ENCODE measurements around the gene PAPLN.
"Not testable (repeated sequence)": the region's sequence is repeated elsewhere in the genome, so short reads cannot be mapped to it uniquely, and the experiment has no call there.

Gene PAPLN, protein sequence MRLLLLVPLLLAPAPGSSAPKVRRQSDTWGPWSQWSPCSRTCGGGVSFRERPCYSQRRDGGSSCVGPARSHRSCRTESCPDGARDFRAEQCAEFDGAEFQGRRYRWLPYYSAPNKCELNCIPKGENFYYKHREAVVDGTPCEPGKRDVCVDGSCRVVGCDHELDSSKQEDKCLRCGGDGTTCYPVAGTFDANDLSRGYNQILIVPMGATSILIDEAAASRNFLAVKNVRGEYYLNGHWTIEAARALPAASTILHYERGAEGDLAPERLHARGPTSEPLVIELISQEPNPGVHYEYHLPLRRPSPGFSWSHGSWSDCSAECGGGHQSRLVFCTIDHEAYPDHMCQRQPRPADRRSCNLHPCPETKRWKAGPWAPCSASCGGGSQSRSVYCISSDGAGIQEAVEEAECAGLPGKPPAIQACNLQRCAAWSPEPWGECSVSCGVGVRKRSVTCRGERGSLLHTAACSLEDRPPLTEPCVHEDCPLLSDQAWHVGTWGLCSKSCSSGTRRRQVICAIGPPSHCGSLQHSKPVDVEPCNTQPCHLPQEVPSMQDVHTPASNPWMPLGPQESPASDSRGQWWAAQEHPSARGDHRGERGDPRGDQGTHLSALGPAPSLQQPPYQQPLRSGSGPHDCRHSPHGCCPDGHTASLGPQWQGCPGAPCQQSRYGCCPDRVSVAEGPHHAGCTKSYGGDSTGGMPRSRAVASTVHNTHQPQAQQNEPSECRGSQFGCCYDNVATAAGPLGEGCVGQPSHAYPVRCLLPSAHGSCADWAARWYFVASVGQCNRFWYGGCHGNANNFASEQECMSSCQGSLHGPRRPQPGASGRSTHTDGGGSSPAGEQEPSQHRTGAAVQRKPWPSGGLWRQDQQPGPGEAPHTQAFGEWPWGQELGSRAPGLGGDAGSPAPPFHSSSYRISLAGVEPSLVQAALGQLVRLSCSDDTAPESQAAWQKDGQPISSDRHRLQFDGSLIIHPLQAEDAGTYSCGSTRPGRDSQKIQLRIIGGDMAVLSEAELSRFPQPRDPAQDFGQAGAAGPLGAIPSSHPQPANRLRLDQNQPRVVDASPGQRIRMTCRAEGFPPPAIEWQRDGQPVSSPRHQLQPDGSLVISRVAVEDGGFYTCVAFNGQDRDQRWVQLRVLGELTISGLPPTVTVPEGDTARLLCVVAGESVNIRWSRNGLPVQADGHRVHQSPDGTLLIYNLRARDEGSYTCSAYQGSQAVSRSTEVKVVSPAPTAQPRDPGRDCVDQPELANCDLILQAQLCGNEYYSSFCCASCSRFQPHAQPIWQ

DNA sequence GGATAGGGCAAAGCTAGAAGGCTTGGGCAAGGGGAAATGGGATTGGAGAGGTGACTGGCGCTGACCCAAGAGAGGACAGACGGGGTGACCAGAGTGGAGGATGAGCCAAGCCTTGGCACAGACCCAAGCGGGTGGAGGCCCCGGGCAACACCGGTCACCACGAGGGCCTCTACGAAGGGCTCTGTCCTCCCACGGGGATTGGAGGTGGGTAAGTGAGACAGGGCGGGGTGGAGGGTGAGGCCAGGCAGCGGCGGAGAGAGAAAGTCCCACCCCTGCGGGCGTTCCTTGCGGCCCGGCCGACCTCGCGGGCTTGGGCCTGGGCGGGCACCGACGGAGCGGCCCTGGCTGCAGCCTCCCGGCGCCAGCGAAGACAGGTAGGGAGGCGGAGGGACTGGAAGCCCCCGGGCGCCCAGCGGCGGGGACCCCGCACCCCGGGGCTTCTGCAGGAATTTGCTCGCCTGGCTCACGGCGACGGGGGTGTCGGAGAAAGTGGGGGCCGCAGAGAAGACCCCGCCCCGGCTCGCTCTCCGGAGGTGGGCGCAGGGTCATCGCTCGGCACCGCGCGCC, at the start of gene PAPLN:
PAPLN (plus strand) TSS at position 288 of the 567 bp plus-strand sequence. CDS start 2,273 bp downstream, outside the sequence.
- DNase-seq (ENCODE audit: low read depth), result no peak

DNA sequence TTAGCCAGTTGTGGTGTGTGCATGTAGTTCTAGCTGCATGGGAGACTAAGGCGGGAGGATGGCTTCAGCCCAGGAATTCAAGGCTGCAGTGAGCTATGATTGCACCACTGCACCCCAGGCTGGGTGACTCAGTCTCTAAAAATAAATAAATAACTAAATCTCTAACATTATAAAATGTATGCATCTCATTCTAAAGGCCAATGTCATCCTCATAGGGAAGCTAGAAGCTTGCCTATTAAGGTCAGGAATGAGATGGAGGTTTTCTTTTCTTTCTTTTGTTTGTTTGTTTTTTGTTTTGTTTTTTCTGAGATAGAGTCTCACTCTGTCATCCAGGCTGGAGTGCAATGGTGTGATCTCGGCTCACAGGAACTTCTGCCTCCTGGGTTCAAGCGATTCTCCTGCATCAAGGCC, 48.8 kb upstream of the PAPLN start:
- no peak for DNase-seq (ENCODE audit: low read depth)

DNA sequence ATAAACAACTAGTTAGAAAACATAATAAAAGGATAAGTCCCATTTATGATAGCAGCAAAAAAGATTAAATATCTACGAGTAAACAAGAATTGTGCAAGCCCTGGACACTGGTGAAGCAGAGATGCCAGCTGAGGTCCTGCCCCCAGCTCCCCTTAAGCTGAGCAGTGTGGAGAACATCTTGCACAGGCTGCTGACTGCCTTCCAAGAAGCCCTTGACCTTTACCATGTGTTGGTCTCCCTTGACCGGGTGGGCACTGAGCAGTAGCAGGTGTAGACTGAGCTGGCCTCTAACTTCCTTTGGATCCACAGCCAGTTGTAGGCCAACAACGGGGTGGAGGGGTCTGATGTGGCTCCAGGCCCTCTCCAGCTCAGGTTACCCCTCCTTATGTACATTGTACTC, 47.7 kb upstream of the PAPLN start:
- no peak for DNase-seq (ENCODE audit: low read depth)

DNA sequence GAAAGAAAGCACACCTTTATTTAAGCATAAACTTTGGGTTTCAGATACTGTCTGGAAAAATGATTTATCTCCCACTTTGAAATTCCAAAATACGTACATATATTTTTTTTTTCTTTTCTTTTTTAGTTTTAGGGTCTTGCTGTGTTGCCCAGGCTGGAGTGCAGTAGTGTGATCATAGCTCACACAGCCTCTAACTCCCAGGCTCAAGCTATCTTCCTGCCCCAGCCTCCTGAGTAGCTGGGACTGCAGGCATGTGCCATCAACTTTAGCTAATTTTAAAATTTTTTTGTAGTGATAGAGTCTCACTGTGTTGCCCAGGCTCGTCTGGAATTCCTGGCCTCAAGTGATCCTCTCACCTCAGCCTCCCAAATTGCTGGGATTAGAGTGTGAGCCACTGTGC, 45.9 kb upstream of the PAPLN start:
- no peak for DNase-seq (ENCODE audit: low read depth)

DNA sequence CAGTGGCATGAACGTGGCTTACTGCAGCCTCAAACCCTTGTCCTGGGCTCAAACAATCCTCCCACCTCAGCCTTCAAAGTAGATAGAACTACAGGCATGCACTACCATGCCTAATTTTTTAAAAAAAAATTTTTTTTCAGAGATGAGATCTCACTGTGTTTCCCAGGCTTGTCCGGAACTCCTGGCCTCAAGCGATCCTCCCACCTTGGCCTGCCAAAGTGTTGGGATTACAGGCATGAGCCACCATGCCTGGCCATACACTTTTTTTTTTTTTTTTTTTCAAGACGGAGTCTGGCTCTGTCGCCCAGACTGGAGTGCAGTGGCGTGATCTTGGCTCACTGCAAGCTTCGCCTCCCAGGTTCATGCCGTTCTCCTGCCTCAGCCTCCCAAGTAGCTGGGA, 43.0 kb upstream of the PAPLN start:
- DNase-seq (ENCODE audit: low read depth), result not testable (repeated sequence)

DNA sequence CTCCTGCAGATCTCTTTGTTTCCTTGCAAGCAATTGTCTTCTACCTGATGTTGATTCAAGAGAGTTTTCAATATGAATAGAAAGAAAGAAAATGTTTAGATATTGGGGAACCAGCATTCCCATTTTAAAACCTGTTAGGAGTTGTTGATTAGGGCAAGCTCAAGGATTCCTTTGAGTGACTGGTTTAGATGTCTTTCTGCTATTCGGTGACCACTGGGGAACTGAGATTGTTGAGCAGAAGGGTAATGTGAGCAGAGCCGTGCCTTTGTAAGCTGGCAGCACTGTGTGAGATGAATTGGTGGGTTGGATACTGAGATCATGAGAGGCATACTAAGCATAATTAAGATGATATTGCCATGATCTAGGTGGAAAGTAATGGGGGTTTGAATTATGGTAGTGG, 39.1 kb upstream of the PAPLN start:
- DNase-seq (ENCODE audit: low read depth), result no peak

DNA sequence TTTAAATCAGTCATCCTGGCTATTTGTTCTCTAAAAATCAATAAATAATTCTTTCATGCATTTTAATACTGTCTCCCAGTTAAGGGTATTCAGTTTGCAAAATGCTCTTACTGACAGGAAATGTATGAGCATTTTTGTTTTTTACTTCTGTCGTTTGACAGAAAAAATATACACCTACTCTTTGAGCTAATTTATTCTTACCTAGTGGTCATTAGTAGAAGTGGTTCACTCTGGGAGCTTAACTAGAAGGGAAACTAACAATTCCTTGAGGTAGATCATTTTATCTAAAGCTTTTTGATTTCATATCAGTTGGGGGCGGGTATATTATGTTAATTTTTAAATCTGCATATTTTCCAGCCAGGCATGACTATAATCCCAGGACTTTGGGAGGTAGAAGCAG, 33.8 kb upstream of the PAPLN start:
- DNase-seq (ENCODE audit: low read depth), result no peak

DNA sequence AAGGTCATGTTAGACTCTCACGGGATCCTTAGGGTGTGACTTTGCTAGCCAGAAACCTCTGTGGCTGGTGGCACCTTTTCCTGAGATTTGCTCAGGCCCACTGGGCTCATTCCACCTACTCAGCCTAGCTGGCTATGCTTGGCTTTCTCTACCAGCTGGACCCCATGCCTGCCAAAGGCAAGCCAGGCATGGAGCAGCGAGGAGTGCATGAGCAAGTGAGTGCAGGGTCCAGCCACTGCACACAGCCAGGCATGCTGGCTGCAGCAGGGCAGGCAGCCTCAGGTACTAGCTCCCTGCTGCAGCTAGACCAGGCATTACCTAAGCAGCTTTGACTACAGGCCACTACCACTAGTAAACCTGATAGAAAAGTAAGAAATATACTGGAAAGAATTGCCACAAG, 29.7 kb upstream of the PAPLN start:
- DNase-seq (ENCODE audit: low read depth), result no peak

DNA sequence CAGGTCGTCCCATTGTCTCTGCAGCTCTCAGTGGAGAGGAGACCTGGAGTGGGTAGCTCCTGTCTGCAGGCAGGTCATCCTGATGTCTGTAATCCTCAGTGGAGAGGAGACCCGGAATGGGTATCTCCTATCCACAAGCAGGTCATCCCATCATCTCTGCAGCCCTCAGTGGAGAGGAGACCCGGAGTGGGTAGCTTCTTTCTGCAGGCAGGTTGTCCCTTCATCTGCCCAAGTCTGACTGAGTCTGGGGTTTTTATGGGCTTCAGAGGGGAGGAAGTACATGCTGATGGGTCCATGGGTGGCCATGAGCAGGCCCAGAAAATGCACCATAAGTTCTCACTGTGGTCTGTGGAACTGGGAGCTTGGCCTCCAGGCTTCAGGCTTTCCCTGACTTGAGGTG, 28.9 kb upstream of the PAPLN start:
- no peak for DNase-seq (ENCODE audit: low read depth)

DNA sequence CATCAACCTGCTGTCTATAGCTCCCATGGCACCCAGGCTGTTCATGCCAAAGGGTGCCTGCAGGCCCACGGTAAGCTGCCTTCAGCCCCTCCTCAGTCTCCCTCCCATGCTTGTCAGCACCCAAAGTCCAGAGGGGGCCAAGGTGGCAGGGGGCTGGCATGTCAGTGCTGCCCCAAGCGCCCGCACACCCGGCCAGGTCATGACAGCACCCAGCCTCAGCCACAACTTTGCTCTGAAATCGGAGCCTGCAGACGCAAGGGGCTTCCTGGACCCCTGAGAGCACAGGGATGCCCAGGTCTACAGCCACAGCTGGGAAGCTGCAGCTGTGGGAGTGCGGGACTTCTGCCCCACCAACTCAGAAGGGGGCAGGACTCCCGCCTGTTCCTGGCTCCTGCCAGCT, 28.5 kb upstream of the PAPLN start:
- no peak for DNase-seq (ENCODE audit: low read depth)

DNA sequence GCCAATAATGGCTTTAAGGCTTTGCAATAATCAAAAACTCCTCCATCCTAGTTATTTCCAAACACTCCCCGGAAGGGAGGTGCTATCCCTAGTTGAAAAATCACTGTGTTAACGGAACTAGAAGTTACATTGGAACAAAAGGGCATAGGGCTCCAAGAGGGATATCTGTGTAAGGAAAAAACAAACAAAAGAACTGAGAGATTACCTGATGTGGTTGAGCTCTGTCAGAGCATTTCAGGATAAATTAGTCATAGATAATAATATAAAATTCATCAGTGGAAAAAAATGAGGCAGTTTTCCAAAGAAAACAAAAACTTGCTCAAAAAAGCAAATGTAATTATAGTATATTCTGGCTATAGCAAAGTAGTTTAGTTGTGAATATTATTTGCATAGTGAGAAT, 27.4 kb upstream of the PAPLN start:
- no peak for DNase-seq (ENCODE audit: low read depth)

DNA sequence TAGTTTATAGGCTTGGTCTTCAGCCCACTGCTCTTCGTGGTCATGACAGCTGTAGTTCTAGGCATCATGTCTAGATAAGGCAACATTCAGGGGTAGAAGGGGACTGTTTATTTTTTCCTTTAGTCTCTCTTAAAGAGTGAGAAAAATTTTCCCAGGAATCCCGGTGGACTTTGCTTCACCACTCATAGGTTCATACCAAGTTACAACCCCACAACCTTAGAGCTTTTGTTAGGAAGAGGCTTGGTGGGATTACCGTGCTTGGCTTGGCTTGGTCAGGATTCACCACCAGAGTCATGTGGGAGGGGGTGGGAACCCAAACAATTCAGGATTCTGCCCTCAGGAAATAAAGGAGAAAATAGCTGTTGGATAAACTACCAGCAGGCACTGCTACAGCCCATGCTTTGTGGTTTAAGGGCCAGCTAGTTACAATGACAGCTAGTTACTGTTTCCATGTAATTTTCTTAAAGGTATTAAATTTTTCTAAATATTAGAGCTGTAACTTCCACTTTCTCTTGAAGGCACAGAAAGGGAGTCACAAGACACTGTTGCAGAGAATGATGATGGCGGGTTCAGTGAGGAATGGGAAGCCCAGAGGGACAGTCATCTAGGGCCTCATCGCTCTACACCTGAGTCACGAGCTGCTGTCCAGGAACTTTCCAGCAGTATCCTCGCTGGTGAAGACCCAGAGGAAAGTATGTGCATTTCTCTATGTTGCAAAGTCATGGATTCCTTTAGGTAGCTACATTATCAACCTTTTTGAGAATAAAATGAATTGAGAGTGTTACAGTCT, 25.9 kb upstream of the PAPLN start:
- DNase-seq (ENCODE audit: low read depth), result no peak

DNA sequence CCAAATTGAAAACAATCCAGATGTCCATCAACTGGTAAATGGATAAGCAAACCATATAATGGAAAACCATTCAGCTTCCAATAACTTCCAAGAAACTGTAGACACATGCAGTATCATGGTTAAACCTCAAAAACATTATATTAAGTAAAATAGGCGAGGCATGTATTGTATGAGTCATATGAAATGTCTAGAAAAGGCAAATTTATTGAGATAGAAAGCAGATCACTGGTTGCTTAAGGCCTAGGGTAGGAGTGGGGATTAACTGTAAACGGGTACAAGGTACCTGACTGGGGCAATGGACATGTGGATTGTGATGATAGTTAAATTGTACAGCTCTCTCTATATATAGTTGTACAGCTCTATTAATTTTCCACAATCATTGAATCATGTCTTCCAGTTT, 21.3 kb upstream of the PAPLN start:
- DNase-seq (ENCODE audit: low read depth), result no peak

DNA sequence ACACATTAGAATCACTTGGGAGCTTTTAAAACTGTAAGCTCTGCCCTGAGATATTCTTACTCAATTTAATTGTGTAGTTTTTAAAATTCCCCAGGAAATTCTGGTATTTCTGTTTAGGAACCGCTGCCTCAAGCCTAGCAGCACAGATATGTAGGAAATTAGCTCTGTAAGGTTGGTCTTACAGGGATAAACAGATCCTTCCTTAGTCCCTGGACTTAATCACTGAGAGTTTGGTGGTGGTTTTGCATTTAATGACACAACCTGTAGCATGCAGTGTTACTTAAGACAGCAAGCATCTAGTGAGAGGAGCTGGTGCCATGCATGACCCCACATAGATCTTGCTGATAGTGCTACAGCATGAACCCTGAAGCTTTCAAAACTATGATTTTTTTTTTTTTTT, 19.9 kb upstream of the PAPLN start:
- no peak for DNase-seq (ENCODE audit: low read depth)

DNA sequence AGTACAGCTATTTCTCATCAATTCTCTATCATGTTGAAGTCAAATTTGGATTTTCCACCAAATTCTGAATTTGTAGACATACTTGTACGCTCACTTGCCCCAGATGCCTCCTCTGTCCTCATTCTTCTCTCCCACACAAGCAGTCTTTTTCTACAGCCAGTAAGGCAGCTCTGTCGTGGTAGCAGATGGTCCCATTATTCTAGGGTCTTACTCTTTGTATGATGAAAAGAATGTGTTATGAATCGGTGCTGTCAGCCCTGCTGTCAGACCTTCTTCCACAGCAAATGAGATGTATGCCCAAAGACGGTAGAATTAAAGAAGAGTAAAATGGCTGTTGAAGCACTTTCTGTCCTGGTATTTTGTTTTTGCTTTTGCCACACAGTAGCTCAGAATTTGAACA, 17.2 kb upstream of the PAPLN start:
- no peak for DNase-seq (ENCODE audit: low read depth)

DNA sequence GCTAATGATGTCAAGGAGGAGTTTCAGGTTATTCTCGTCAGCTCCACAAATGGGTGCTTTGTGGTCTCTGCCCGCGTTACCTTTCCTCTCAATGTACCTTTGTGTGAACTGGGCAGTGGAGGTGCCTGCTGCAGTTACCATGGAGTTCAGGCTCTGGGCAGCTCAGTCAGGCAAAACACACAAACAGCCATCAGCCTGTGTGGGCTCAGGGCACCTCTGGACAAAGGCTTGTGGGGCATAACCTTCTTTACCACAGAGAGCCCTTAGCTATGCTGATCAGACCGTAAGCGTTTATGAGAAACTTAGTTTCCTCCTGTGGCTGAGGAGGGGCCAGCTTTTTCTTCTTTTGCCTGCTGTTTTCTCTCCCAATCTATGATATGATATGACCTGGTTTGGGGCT, 16.7 kb upstream of the PAPLN start:
- no peak for DNase-seq (ENCODE audit: low read depth)

DNA sequence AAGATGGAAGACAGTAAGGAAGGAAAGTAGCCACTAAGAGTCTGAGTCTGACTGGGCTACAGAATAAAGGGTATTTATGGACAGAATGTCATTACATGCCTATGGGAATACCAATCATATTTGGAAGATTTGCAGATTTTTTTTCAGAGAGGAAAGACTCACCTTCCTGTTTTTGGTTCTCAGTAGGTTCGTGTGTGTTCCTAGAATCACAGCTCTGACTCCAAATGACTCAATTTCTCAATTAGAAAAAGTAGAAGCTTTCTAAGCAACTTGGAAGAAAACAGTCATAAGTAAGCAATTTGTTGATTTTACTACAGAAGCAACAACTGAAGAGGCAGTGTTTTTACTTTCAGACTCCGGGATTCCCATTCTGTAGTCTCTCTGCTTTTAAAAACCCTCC, 15.4 kb upstream of the PAPLN start:
- DNase-seq (ENCODE audit: low read depth), result no peak

DNA sequence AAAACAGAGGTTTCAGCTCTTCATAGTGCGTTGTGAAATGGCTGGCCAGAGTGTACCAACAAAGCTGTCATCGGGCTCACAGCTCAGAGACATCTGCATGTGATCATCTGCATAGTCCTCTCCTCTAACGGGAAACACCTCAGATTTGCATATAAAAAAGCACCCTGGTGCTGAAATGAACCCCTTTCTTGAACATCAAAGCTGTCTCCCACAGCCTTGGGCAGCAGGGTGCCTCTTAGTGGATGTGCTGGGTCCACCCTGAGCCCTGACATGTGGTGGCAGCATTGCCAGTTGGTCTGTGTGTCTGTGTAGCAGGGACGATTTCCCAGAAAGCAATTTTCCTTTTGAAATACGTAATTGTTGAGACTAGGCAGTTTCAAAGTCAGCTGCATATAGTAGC, 14.3 kb upstream of the PAPLN start:
- no peak for DNase-seq (ENCODE audit: low read depth)

DNA sequence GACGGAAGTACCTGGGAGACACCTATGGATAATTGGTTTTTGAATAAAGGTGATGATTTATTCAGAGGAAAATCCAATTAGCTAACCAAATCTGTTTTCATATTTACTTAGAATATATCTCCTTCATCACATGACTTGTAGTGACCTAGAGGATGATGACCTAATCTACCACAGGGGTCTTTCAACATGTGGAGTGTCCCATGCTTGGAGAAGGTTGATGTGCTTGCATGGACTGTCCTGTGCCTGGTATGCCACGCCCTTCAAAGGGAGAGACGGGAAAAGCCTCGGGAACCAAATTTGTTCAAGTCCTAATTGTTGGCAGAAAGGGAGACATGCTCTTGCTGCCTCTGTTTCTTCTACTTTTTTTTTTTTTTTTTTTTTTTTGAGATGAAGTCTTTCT, 11.8 kb upstream of the PAPLN start:
- DNase-seq (ENCODE audit: low read depth), result no peak

DNA sequence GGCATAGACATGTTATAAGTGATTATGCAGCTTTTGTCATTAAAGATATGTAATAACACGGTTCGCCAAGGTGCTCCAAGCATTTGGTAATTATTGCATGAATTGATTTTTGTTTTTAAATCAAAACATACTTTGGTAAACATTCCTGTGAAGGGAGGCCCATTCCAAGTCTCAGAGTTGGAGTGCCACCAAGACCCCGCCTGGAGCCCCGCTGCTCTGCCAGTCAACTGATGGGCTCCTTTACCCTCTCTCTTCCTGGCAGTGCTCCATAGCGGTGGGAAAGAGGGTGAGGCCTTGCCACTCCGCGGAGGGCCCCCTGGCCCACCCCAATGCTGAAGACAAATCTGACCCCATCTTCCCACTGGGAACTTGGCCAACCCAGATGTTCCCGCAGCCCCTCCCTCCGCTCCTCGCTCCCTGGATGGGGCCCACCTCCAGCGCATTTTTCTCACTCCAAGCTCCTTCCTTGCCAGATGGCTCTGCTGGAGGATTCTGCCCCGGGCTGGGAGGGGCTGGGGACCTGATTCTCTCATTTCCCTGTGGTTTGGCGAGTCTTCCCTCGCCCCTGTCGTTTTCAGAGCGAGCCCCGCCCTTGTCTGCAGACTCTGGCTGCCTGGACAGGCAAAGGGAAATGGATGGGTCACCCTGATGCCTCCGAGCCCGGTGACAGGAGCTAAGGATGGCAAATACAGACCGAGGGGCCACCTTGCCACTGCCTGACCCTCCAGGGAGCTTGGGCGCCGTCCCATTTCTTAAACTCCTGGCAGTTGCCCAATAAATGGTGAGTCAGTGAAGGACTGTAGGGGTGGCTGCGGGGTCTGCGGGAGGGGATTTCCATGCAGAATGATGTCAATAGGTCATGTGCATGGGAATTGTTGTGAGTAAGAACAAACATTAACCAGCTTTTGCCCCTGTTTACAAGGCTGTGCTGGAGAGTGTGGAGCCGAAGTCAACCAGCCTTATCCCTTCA, 9.2 kb upstream of the PAPLN start:
- no peak for DNase-seq (ENCODE audit: low read depth)

Measured in T-helper 22 cell (primary cell).